Endometrial microvascular endothelial cells (primary cell): ENCODE results near the gene GGT1. TPM values are rescaled to one million over a fixed set of nuclear protein-coding genes. Genes with fewer than 3 reads are reported as not detected.

Source experiments
- total RNA-seq: library from RNA; depleted of rRNA; stranded (reverse); fragments of >200 nt; gene quantifications from one replicate; pipeline ENCODE4 v1.2.3, GENCODE V29; 2015; ENCODE audit errors: inconsistent ontology term

The GGT1 gene
- total RNA-seq, 1 donor from 2014 or later = 5.4 TPM

Other genes starting within 250 kb of the GGT1 start
- gene ADORA2A, start 175.6 kb upstream of the GGT1 start, total RNA-seq = 2.1 TPM
- not detected for gene UPB1, start 107.9 kb upstream of the GGT1 start, total RNA-seq
- 152 TPM for gene GUCD1, start 48.1 kb upstream of the GGT1 start, total RNA-seq
- 343 TPM for gene SNRPD3, start 47.2 kb upstream of the GGT1 start, total RNA-seq
- 2.0 TPM for gene LRRC75B, start 10.1 kb upstream of the GGT1 start, total RNA-seq
- not detected for gene PIWIL3, start 171.5 kb downstream of the GGT1 start, total RNA-seq
- not detected for gene SGSM1, start 203.0 kb downstream of the GGT1 start, total RNA-seq